ENCODE measurements around the gene TSPAN33.
A peak's percentile ranks its signal among the peaks of the same experiment; 100 is the strongest.
"Not testable (repeated sequence)": the region's sequence is repeated elsewhere in the genome, so short reads cannot be mapped to it uniquely, and the experiment has no call there.

TSPAN33 gene

GRCh38 chr7:129169686-129170440 is 25.4 kb downstream of the TSPAN33 start:
- peak overlapping the region; percentile 46 for H3K4me3 ChIP-seq (replicated peaks; ENCODE audit: low read depth, low read length)

GRCh38 chr7:129170441-129171021 is 26.0 kb downstream of the TSPAN33 start:
- DNase-seq (ENCODE audit: low read depth) = no peak
- no peak overlapping the region for H3K4me3 ChIP-seq (replicated peaks; ENCODE audit: low read depth, low read length)
- no peak for TF ChIP-seq CTCF (IDR thresholded peaks at IDR 0.05; ENCODE audit: low read length, missing control alignments)

More at GRCh38 chr7:129169686-129170440, 25.4 kb downstream of the TSPAN33 start:
- no peak for DNase-seq (ENCODE audit: low read depth)
- no peak for TF ChIP-seq CTCF (IDR thresholded peaks at IDR 0.05; ENCODE audit: low read length, missing control alignments)

GRCh38 chr7:129173861-129174260 is 29.4 kb downstream of the TSPAN33 start:
- H3K4me3 ChIP-seq (replicated peaks; ENCODE audit: low read depth, low read length); DNase-seq (ENCODE audit: low read depth): not testable (repeated sequence)

- H3K4me3 ChIP-seq (replicated peaks; ENCODE audit: low read depth, low read length) = no peak overlapping the region
- DNase-seq (ENCODE audit: low read depth) = no peak
- no peak for TF ChIP-seq CTCF (IDR thresholded peaks at IDR 0.05; ENCODE audit: low read length, missing control alignments)
Measured at GRCh38 chr7:129176916-129177710, 32.6 kb downstream of the TSPAN33 start.

- no peak for TF ChIP-seq CTCF (IDR thresholded peaks at IDR 0.05; ENCODE audit: low read length, missing control alignments)
- no peak for DNase-seq (ENCODE audit: low read depth)
- no peak overlapping the region for H3K4me3 ChIP-seq (replicated peaks; ENCODE audit: low read depth, low read length)
Measured at GRCh38 chr7:129184981-129185670, 40.6 kb downstream of the TSPAN33 start.

GRCh38 chr7:129186749-129187260 is 42.3 kb downstream of the TSPAN33 start:
- no peak for DNase-seq (ENCODE audit: low read depth)
- H3K4me3 ChIP-seq (replicated peaks; ENCODE audit: low read depth, low read length) = no peak overlapping the region
- TF ChIP-seq CTCF (IDR thresholded peaks at IDR 0.05; ENCODE audit: low read length, missing control alignments) = no peak
